Prostate gland (tissue), 1 donor: Measurements from ENCODE around the gene HS3ST6.

Experiments
- POLR2A ChIP-seq: fragments of 450-650 bp; IDR thresholded peaks from one replicate; pipeline ENCODE4 v1.6.1; 2016; ENCODE audit warnings: antibody characterized with exemption, mild to moderate bottlenecking
- POLR2AphosphoS5 ChIP-seq: sonication (generic); formaldehyde crosslinking; IDR thresholded peaks from one replicate; pipeline ENCODE4 v1.6.1; 2017; ENCODE audit warnings: antibody characterized with exemption

DNA sequence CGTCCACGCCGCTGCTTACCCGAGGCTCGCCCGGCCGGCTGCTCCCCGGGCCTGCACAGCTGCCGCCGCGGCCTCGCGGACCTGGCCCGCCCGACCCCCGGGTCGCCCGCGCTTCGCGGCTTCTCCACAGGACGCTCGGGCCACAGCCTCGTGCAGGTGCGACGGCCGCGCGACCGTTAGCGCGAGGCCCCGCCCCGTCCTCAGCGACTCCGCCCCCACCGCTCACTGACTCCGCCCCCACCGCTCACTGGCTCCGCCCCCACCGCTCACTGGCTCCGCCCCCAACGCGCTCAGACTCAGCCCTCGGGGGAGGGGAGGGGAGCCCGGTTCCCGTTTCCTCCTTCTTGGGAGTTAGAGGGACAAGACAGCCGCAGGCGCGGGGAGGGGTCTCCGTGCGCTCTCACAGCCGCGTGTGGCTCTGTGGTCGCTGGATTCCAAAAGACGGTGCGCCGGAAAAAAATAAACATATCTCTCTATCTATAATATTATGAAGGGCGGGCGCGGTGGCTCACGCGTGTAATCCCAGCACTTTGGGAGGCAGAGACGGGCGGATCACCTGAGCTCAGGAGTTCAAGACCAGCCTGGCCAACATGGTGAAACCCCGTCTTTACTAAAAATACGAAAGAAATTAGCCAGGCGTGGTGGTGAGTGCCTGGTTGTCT, 46.1 kb downstream of the HS3ST6 start, which contains the start of gene MEIOB:
- TF ChIP-seq POLR2A (no peak), POLR2AphosphoS5 (no peak)
